Activated CD8-positive, alpha-beta memory T cell treated with anti-CD3 and anti-CD28 coated beads, Interleukin-2, amount 50 U/mL, for 4 hours (primary cell): ENCODE results near the gene ZSCAN2.
"Not testable (repeated sequence)": the region's sequence is repeated elsewhere in the genome, so short reads cannot be mapped to it uniquely, and the experiment has no call there.

ENCODE experiments used
- DNase-seq: peaks from one replicate; pipeline ENCODE4 v3.0.0-alpha.2; 2020

Gene ZSCAN2

DNA sequence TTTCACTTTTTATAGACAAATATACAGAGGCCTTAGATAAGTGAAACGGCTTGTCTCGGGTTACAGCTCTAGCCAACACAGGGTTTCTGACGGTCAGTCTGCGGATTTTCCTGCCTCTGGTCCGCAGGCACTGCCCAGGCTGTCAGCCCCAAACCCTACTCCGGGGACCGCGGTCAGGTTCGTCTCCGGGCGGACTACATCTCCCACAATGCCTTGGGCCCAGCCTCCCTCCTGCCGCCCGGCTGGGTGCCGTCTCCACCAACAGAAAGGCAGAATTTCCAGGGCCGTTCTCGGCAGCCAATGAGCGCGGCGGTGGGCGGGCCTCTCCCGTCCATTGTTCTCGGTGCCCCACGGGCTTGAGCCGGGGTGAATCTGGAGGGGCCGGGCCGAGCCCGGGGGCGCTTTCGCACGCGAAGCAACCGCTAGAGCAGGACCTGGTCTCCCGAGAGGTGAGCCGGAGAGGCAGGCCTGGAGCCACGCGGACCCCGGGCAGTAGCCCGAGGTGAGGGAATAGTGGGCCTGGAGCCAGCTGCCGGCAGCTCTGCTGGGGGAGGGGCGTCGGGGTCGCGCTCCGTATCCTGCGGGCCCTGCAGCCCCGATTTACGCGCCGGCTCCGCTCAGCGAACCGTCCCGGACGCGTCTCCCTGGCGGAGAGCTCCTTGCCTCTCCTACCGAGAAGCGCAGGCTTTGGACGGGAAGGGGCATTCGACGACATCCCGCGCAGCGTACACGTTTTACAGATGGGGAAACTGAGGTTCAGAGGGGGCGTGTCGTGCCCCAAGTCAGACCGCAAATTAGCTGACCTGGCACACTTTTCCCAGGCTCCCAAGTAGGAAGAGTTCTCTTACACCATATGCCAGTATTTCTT lies at the start of gene ZSCAN2:
ZSCAN2 (plus strand) TSS at position 323 of the 868 bp plus-strand sequence. CDS start 2,919 bp downstream, outside the sequence.
- peak; percentile 92 for DNase-seq

DNA sequence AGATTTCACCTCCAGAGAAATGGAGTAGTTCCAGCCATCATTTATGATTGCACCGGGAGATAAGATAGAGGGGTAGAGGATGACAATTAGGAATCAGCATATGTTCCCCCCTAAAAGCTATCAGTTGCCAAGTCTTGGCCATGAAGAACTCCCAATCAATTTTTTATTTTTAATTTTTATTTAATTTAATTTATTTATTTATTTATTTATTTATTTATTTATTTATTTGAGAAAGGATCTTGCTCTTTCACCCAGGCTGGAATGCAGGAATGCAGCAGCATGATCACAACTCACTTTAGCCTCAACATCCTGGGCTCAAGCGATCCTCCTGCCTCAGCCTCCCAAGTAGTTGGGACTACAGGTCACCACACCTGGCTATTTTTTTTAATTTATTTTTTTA lies 49.2 kb upstream of the ZSCAN2 start:
- not testable (repeated sequence) for DNase-seq

DNA sequence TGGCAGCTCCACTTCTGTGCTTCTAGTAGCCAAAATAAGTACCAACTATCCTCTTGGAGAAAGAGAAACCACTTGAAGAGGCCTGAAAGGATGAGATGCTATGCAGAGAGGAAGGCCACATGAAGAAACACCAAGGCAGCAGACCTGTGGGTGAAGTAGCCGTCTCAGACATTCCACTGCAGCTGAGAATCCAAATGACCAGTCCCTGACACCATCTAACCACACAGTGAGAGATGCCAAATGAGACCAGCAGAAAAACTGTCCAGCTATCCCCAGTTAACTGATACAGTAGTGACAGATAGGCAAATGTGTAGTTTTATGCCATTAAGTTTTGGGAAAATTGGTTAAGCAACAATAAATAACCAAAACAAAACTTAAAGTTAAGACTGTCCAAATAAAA lies 47.9 kb upstream of the ZSCAN2 start:
- no peak for DNase-seq

DNA sequence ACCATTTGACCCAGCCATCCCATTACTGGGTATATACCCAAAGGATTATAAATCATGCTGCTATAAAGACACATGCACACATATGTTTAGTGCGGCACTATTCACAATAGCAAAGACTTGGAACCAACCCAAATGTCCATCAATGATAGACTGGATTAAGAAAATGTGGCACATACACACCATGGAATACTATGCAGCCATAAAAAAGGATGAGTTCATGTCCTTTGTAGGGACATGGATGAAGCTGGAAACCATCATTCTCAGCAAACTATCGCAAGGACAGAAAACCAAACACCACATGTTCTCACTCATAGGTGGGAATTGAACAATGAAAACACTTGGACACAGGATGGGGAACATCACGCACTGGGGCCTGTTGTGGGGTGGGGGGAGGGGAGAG lies 44.1 kb upstream of the ZSCAN2 start:
- not testable (repeated sequence) for DNase-seq

DNA sequence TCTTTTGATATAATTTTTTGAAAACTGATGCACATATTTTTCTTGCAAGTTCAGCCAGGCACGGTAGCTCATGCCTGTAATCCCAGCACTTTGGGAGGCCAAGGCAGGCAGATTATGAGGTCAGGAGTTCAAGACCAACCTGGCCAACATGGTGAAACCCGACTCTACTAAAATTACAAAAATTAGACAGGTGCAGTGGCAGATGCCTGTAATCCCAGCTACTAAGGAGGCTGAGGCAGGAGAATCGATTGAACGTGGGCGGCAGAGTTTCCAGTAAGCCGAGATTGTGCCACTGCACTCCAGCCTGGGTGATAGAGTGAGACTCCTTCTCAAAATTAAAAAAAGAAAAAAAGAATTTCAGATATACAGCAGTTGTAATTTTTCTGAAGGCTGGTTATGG lies 32.8 kb upstream of the ZSCAN2 start:
- not testable (repeated sequence) for DNase-seq

DNA sequence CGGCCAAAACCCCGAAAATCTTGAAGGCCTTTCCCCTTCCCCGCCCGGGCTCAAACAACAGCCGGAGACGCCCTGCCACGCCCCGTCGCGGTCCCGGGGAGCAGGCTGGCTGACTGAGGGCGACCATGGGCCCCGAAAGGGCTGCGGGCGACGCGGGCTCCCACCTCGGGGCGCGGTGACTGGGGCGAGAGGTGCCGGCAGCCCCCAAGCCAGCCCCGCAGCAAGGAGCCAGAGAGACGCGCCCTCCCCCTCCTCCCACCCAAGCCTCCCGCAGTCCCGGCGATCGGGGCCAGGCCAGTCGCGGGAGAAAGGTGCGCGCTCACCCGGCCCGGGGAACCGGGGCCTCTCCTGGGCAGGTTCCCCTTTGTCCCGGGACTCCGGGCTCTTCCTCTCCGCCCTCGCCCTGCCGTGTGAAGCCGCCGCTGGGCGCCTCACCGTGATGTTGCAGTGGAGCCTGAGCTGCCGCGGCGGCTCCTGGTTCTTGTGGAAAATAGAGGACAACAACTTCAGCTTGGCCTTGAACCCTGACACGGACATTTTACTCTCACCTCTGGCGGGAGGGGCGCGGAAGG lies 30.6 kb upstream of the ZSCAN2 start:
- DNase-seq, result peak; percentile 58

DNA sequence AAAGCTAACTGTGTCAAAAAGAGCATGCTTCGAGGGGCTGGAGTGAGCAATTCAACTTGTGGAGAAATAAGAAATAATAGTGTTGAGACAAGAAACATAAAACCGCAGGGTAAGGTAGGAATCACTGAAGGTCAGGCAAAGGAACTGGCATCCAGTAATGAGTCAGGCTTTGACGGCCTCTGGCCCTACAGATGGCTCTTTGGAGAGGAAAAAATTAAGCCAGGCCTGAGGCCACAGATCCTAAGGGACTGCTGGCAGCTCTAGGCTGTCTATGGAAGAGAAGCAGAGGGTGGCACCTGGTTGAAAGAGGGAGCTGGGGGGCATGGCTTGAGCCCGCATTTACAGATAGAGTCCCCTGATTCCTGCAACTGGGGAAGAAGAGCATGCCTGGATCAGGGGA lies 28.6 kb upstream of the ZSCAN2 start:
- DNase-seq, result no peak

DNA sequence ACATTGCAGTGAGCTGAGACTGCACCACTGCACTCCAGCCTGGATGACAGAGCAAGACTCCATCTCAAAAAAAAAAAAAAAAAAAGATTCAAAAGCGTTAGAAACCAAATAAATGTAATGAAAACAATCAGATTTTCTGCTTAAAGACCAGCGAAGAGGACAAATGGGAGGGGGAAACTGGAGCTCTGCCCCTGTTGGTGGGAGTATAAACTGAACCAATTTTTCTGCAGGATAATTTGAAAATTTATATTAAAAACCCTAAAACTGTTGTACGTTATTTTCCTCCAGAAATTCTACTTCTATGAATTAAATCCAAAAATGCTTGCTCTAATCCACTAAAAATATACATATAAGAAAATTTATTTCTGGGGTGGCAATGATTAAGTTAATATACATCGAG lies 25.3 kb upstream of the ZSCAN2 start:
- no peak for DNase-seq

DNA sequence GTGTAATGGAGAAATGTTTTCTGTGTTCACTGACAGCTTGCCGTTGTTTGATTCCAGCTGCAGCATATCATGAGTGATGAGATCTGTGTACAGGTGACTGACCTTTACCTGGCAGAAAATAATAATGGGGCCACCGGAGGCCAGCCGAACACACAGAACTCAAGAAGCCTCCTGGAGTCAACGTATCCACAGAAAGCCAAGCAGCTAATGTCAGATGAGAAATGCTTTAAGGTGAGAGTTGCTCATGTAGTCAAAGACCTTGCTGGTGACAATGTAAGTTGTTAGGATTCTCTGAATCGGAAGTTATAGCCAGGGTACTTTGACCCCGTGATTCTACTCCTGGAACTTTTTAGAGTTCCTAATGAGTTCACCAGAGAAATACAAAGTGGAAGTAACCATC lies 22.9 kb upstream of the ZSCAN2 start:
- not testable (repeated sequence) for DNase-seq

DNA sequence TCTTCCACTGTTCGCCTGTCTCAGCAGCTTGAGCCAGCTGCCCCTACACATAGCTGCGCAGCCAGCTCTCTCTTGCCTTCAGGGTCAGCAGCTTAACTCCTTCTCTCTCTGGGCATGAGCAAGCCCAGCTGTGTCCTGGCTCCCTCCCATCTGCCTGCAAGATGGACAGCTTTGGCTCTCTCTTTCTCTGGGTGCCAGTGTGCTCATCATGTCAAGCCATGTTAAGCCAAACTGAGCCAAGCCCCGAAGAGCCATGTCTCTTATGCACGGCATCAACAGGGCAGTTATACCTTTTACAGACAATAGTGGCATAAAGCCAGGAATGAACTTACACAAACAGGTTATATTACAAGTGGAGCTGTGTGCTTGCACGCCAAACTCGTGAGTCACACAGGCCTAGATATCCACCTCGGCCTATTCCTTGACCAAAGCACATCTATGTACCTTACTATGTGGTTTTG lies 21.5 kb upstream of the ZSCAN2 start:
- DNase-seq, result not testable (repeated sequence)

DNA sequence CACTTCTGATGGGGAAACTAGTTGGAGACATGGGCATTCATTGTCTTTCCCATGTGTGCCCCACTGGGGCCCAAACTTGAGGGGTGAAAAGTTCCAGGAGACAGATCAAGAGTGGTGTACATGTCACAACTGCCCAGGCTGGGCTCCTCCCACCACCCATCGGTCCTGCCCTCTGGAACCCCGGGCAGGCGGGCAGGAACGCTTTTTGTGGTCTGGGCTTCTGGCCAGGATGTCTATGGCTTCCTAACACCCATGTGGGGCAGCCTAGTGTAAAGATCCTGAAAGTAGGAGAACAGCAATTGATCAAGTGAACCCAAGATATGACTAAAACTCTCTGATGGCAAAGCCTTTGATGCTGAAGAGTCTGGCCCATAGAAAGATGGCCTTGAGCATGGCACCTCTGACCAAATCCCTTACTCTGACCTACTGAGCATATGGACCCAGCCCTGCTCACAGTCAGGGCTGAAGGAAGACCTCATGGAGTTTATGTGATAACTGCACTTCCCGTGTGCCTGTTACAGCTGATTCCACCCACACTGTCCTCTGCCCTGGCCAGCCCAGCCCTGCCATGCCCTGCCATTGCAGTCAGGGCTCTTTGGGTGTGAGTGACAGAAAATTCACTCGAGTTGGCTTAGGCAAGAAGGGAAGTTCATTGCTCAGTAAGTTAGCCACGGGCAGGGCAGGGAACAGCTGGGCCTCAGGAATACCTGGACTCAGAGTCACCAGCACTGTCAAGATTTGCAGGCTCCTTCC lies 19.0 kb upstream of the ZSCAN2 start:
- not testable (repeated sequence) for DNase-seq

DNA sequence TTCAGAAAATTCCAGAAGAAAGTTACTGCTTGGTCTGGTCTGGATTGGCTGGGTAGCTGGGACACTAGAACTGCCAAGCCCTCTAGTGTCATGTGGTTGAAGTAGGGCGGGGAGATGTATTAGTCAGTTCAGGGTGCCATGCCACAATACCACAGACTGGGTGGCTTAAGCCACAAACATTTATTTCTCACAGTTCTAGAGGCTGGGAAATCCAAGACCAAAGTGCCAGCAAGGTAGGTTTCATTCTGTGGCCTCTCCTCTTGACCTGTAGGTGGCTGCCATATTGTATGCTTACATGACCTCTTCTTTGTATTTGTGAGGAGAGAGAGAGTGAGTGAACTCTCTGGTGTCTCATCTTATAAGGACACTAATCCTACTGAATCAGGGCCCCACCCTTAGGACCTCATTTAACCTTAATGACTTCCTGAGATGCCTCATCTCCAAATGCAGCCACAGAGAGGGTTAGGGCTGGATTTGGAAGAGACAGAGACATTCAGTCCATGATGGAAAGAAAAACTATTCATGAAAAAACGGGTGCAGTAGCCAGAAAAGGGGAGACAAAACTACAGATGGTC lies 18.1 kb upstream of the ZSCAN2 start:
- DNase-seq, result no peak

DNA sequence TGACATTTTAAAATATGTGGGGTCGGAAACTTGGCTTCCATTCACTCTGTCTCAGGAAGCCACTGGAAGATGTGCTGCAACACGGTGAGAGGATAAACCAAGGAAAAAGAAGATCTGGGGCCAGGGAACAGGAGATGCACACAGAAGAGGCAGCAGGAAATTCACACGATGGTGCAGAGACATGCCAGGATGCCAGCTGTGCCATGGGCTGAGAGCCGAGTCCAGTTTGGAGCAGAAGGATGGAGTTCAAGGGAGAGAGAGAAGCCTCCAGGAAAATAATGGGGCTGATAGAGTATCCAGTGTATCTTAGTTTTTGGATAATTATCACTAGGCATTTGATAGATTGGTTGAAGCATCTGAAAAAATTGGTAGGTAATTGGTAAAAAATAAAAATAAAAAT lies 16.9 kb upstream of the ZSCAN2 start:
- not testable (repeated sequence) for DNase-seq

DNA sequence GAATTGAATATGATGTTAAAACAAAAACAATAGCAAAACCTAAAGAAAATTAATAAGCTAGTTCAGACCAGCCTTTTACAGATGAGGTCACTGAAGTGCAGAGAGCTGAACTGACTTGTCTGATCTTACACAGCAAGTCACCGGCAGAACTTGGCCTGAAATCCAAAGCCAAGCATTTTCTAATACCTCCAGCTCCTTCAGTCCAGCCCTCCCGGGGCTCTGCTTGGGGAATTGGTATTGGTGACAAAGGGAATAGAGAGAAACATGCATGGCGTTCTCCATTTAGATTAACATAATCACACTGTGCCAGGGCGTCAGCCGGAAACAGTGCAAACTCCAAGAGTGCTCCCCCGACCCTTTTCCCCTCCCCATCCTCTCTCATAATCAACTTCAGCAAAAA lies 14.1 kb upstream of the ZSCAN2 start:
- no peak for DNase-seq

DNA sequence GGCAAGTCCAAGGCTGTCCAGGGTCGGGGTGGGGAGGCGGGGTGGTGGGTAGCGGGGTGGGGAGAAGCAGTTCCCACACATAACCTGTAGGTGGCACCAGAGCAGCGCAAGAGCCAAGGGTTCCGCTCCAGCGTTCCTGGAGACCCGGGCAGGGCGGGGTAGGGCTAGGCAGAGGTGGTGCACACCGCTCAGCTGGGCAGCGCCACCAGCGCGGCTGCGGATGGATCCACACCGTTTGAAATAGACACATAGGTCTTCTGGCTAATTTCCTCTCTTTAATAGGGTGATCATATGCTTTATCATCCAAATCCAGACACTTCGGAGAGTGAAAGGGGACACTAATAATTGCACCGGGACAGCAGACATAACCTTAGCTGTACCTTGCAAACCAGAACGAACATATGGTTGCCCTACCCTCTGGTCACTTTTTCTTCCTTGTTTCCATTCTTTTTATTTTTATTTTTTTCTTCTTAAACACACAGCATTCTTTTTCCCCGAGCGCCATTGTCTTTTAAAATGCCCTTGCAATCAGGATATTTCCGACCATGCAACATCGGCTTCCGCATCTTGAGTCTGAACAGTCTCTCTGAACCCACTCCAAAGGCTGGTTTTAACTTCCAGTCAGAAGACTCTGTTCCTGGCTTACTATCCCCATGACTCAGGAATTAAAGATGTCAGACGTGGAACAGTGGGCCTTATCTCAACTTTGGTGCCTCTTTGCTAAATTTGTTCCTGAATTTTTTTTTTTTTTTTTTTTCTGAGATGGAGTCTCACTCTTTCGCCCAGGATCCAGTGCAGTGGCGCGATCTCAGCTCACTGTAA lies 12.5 kb upstream of the ZSCAN2 start:
- peak; percentile 83 for DNase-seq

DNA sequence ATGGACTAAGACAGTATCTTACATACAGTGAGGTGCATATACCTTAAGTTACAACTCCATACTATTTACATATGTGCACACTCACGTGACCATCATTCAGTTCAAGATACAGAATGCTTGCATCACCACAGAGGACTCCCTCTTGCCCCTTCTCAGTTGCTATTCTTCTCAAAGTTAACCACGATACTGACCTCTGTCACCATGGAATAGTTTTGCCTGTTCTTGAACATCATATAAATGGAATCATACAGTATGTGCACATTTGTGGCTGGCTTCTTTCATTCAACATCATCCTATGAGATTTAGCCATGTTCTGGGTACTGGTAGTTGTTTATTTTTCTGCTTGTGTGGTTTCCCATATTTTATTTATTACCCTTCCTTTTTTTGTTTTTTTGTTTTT lies 10.4 kb upstream of the ZSCAN2 start:
- DNase-seq, result no peak

DNA sequence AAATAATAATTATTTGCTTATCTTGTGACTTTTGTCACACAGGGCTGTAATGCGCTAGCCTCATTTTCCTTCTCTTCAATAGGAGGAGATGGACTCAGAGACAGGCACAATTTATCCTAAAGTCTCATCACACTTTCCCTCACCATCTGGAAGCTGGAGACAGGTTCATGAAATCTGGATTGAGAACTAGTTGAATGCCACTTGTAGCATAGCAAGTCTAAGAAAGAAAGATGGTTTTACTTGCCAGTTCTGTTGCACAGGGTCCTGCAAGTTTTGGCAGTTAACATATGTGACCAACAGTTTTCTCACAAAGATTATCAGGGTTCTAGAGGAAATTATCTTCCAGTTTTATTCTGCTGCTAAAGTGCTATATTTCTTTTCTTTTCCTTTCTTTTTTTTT lies 9.0 kb upstream of the ZSCAN2 start:
- DNase-seq, result no peak

DNA sequence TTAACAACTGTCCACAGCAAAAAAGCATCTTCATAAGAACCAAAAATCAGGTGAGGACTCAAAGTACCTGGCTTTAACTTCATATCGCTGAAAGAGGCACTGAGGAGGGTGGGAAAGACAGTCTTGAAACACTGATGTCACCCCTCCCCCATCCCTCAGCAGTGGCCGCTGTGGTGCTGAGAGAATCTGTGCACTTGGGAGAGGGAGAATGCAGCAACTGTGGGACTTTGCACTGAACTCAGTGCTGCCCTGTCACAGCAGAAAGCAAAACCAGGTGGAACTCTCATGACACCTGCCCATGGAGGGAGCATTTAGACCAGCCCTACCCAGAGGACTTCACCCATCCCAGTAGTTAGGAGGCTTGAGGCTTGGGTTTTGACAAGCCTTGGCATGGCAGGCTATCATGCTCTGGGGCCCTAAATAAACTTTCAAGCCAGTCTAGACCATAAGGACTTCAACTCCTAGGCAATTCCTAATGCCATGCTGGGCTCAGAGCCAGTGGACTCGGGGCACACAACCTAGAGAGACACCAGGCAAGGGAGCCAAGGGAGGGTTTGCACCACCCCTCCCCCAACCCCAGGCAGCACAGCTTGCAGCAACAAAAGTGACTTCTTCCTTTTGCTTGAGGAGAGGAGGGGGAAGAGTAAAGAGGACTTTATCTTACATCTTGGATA lies 6.1 kb upstream of the ZSCAN2 start:
- DNase-seq, result no peak

DNA sequence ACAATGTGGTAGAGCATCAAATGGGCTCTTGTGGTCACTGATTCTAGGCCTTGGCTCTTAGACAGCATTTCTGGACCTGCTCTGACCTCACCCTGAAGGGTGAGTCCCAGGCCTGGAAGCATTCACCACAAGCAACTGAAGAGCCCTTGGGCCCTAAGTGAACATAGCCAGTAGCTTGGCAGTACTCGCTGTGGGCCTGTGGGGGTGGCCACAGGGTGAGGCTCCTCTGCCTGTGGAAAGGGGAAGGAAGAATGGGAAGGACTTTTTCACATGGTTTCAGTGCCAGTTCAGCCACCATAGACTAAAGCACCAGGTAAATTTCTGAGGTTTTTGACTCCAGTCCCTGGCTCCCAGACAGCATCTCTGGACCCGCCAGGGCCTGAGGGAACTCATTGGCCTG lies 5.1 kb upstream of the ZSCAN2 start:
- DNase-seq, result no peak

DNA sequence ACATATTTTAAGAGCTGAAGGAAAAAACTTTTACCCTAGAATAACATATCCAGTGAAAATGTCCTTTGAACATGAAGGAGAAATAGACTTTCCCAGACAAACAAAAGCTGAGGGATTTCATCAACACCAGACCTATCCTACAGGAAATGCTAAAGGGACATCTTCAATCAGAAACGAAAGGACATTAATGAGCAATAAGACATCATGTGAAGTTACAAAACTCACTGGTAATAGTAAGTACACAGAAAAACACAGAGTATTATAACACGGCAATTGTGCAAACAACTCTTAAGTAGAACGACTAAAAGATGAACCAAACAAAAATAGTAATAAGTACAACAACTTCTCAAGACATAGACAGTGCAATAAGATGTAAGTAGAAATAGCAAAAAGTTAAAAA lies 3.5 kb upstream of the ZSCAN2 start:
- no peak for DNase-seq

DNA sequence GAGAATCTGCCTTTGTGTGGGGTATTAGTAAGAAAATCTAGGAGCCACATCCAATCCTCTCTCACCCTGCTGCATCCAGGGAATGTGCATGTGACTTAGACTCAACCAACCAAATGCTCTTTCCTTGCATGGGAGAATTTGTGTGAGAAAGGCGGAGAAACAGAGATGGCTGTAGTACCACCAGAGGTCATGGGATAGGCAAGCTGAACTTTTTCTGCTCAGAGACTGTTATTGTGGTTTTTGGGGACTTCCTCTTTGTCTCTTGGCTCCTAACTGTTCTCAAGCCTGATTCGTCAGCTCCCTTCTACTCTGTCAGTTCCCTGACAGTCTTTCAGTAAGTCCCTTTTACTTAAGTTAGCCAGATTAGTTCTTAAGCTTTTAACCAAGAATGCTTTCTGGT lies 2.6 kb upstream of the ZSCAN2 start:
- no peak for DNase-seq

DNA sequence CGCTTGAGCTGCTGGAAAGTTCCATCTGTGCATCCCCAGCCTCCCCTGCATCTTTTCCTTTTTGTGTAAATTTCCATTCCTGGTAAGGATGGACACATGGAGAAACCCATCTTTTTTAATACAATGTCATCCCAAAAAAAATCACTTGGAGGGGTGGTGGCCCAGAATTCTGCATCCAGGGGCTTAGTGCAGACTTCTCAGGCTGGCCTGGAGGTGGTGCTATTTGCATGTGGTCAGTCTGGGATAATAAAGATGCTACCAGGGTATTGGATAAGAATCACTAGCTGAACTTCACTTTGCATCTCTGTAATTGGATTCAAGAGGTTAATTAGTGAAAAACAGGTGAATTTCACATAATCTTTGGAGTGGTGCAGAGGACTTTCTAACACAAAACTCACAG lies 1.8 kb upstream of the ZSCAN2 start:
- DNase-seq, result no peak
